K562 (cell line): ENCODE measurements around the gene GSTM5. TPM values are rescaled to one million over a fixed set of nuclear protein-coding genes. Genes with fewer than 3 reads are reported as not detected.

Experiments
- ATAC-seq: fragments of 200-7000 bp; cut with Tn5 transposase; 3 replicates; pipeline ENCODE4 v1.9.1; 2020; ENCODE audit warnings: moderate library complexity
- BruUV-seq: library from RNA; stranded (reverse); fragments of 400-500 nt; replicated peaks from 2 replicates; lab custom pipeline; 2021; lab: Mats Ljungman, UMichigan
- CTCF ChIA-PET: fragments of 300-600 bp; formaldehyde crosslinking; extraction: SDS; loops from one replicate; lab custom pipeline; 2021; ENCODE audit warnings: low intra/inter-chr PET ratio; lab: Yijun Ruan, JAX
- POLR2A ChIA-PET: fragments of 300-600, 350-650 bp; sonication (Branson Sonifier 250); formaldehyde crosslinking; extraction: SDS; loops from one replicate; lab custom pipeline; 2021; ENCODE audit warnings: antibody characterized with exemption, inconsistent platforms; lab: Yijun Ruan, JAX
- DNase-seq, 4 experiments: peaks; one replicate each; pipeline versions ENCODE4 v3.0.0 to v3.0.0-alpha.2; 2011 to 2018; ENCODE audit warnings: low spot score in 3 of 4, mixed read lengths in 3 of 4; ENCODE audit errors: extremely low read depth in 1 of 4
- FAIRE-seq: peaks from 2 replicates; lab custom pipeline; 2011; peaks lifted over from hg19 to GRCh38; lab: Jason Lieb, UNC
- H2AFZ ChIP-seq: 2 replicates; pipeline ENCODE4 v1.6.0; 2011; ENCODE audit warnings: low read depth, low read length, control low read depth, inconsistent platforms
- H3K27ac ChIP-seq: fragments of 200-600 bp; 3 replicates; pipeline ENCODE4 v1.8.0; 2011; ENCODE audit warnings: low read depth, mild to moderate bottlenecking, control low read depth, inconsistent platforms, low read length, moderate library complexity, mixed read lengths; ENCODE audit errors: extremely low read depth
- H3K27me3 ChIP-seq, 2 experiments: fragments of 300-600 bp in 1 of 2; 2 replicates in 1 of 2; 3 replicates in 1 of 2; pipeline versions ENCODE4 v1.6.0 to v1.8.0; 2011; ENCODE audit warnings: inconsistent platforms in 2 of 2, low read length in 2 of 2, mild to moderate bottlenecking in 1 of 2, mixed read lengths in 1 of 2, moderate library complexity in 1 of 2; ENCODE audit not compliant: control insufficient read depth in 2 of 2, insufficient read depth in 2 of 2
- H3K36me3 ChIP-seq: fragments of 300-600 bp; 3 replicates; pipeline ENCODE4 v1.8.0; 2011; ENCODE audit warnings: mild to moderate bottlenecking, low read length, inconsistent platforms; ENCODE audit not compliant: control insufficient read depth, insufficient read depth
- H3K4me1 ChIP-seq, 2 experiments: fragments of 200-600 bp in 1 of 2; replicated peaks in 1 of 2; 2 replicates in 1 of 2; 3 replicates in 1 of 2; pipeline versions ENCODE4 v1.5.1 to v1.8.0; 2011; ENCODE audit warnings: inconsistent platforms in 2 of 2, low read length in 2 of 2, mild to moderate bottlenecking in 1 of 2, mixed read lengths in 1 of 2, moderate library complexity in 1 of 2; ENCODE audit not compliant: control insufficient read depth in 2 of 2, insufficient read depth in 2 of 2
- H3K4me2 ChIP-seq: 2 replicates; pipeline ENCODE4 v1.6.1; 2011; ENCODE audit warnings: low read length, control low read depth, inconsistent platforms, mixed read lengths; ENCODE audit not compliant: insufficient read depth
- H3K4me3 ChIP-seq: fragments of 200-600 bp; sonication (generic), shearing (Covaris generic); 2 replicates; pipeline ENCODE4 v1.5.1; 2016; ENCODE audit warnings: control low read depth, inconsistent platforms
- H3K79me2 ChIP-seq: fragments of 200-600 bp; 3 replicates; pipeline ENCODE4 v1.8.0; 2011; ENCODE audit warnings: low read length, inconsistent platforms; ENCODE audit not compliant: control insufficient read depth, insufficient read depth
- H3K9ac ChIP-seq, 2 experiments: 2 replicates each; pipeline versions ENCODE4 v1.6.0 to v1.6.1; 2011; ENCODE audit warnings: low read depth in 2 of 2, low read length in 2 of 2, control low read depth in 1 of 2, inconsistent platforms in 1 of 2, mild to moderate bottlenecking in 1 of 2, mixed read lengths in 1 of 2; ENCODE audit not compliant: insufficient read depth in 1 of 2
- H3K9me1 ChIP-seq: one replicate; pipeline ENCODE4 v1.6.0; 2011; ENCODE audit warnings: inconsistent platforms, mild to moderate bottlenecking, low read length, moderate library complexity; ENCODE audit not compliant: control insufficient read depth, insufficient read depth
- H3K9me3 ChIP-seq: replicated peaks from 2 replicates; pipeline ENCODE4 v1.5.1; 2011; ENCODE audit warnings: low read depth, low read length, inconsistent platforms; ENCODE audit not compliant: control insufficient read depth, insufficient read depth
- H4K20me1 ChIP-seq: replicated peaks from 2 replicates; pipeline ENCODE4 v1.6.1; 2011; ENCODE audit warnings: low read length, inconsistent platforms, mixed read lengths; ENCODE audit not compliant: control insufficient read depth, insufficient read depth
- ATF6 ChIP-seq: sonication (generic); formaldehyde crosslinking; IDR thresholded peaks from 2 replicates; pipeline ENCODE4 v1.4.0; 2020; ENCODE audit warnings: mild to moderate bottlenecking, missing genetic modification reagents
- CREB3 ChIP-seq: fragments of 450-650 bp; conservative IDR thresholded peaks from 2 replicates; pipeline ENCODE4 v1.6.1; 2016; ENCODE audit warnings: missing genetic modification characterization, low read depth, mild to moderate bottlenecking, missing compliant biosample characterization, moderate library complexity
- TBL1XR1 ChIP-seq, 2 experiments: IDR thresholded peaks; 2 replicates each; pipeline ENCODE4 v1.6.1; 2012; ENCODE audit warnings: improper control_type of control experiment in 2 of 2, low read length in 2 of 2, mild to moderate bottlenecking in 1 of 2
- ZNF507 ChIP-seq: conservative IDR thresholded peaks from 2 replicates; pipeline ENCODE4 v1.6.1; 2017; ENCODE audit warnings: missing genetic modification characterization, missing compliant biosample characterization
- WGBS: fragments of 100-300 bp; shearing (Covaris generic); methylation state at CpG from one replicate; pipeline ENCODE4 v1.1.6; 2016; ENCODE audit warnings: low coverage, mixed read lengths; ENCODE audit not compliant: insufficient coverage; ENCODE audit errors: missing lambda C conversion rate; 5-methylcytosine and 5-hydroxymethylcytosine counted together
- in situ Hi-C: fragments of 300-500 bp; cut with MboI; formaldehyde crosslinking; loops from 4 replicates; pipeline ENCODE4 v1.15.0; 2018; ENCODE audit warnings: inconsistent platforms, mixed read lengths
- intact Hi-C: fragments of 100-400 bp; cut with micrococcal nuclease; formaldehyde crosslinking; loops from 2 replicates; pipeline ENCODE4 v1.14.2; 2022
- polyA plus RNA-seq, 8 experiments: library from polyadenylated mRNA; depleted of rRNA in 4 of 8; stranded (reverse) in 5 of 8; unstranded in 3 of 8; fragments of >200 nt; fragmentation: Nextera tagmentation in 2 of 8; fragmentation: Illumina TruSeq in 1 of 8; extraction: Ambion mirVana in 2 of 8; extraction: Trizol in 1 of 8; gene quantifications; 2 replicates each; pipeline versions ENCODE4 v1.2.1 to v1.2.3, GENCODE V29; 2011 to 2014; ENCODE audit warnings: inconsistent platforms in 1 of 8, missing spikeins in 1 of 8
- total RNA-seq, 7 experiments: library from RNA; depleted of rRNA in 6 of 7; stranded (reverse); fragments of >200 nt in 6 of 7; fragmentation: Illumina TruSeq in 2 of 7; extraction: Trizol in 2 of 7; gene quantifications; 2 replicates each; pipeline versions ENCODE4 v1.2.1 to v1.2.3, GENCODE V29; 2011 to 2021; ENCODE audit warnings: low replicate concordance in 1 of 7

The GSTM5 gene
- total and polyA plus RNA-seq, 9 of the 15 experiments (the other 6 are each of a cell fraction or from before 2014, with no cell fraction given), result not detected

- no peaks in the 10 kb centered on the region for H3K79me2 ChIP-seq
- intact Hi-C loops (no loop called here), in situ Hi-C loops (no loop called here)
- 0 out of 2 replicates have a peak overlapping the region, but pooled peaks have one; percentile 22 for H2AFZ ChIP-seq
- POLR2A ChIA-PET, result interaction anchor here (1.1 to 1.2 kb wide), 2 partner anchors 8 to 192 kb away, joined by 3 read pairs; no protein-coding TSS in a partner anchor
- no peak overlapping the region; the same call in 2 of the 3 replicates for H3K27ac ChIP-seq
- CTCF ChIA-PET, result no interaction called here
- TF ChIP-seq TBL1XR1 (IDR thresholded peaks at IDR 0.05; ENCODE audit: low read length in 2 of 2), result 0 out of 4 replicates have a peak, but pooled peaks of 1 of the 2 experiments have one; percentile 1
- TF ChIP-seq CREB3 (tag), result no peak
- no peak for TF ChIP-seq ATF6 (CRISPR knock-in tag)
- TF ChIP-seq ZNF507 (tag), result 0 out of 2 replicates have a peak, but pooled peaks have one; percentile 15
- DNase-seq (no peak), ATAC-seq (no peak), FAIRE-seq (no peak)
- H3K9ac ChIP-seq, result no peak overlapping the region
- peaks cover 0 to 3% of the 10 kb centered on the region in 2 experiments; a peak in 1 of 5 replicates for H3K27me3 ChIP-seq
- no peaks in the 10 kb centered on the region for H4K20me1 ChIP-seq
- H3K9me3 ChIP-seq, result peaks cover 11% of the 10 kb centered on the region
- H3K36me3 ChIP-seq, result no peaks in the 10 kb centered on the region
- H3K4me1 ChIP-seq, result peaks cover 0 to 12% of the 10 kb centered on the region in 2 experiments; a peak in 3 of 5 replicates
- no peaks in the 10 kb centered on the region for H3K9me1 ChIP-seq
- no peak overlapping the region for H3K4me3 ChIP-seq
- WGBS, result 43% methylated on average over 1 of the region's 1 CpG
- peak overlapping the region; percentile 48; the same call in 1 of the 2 replicates for H3K4me2 ChIP-seq
- no TSS peak for BruUV-seq
These were observed 14.0 kb downstream of the GSTM5 start for GRCh38 chr1:109726007-109726406.
